Panc1 (cell line): ENCODE data around the gene PSMB11.

ENCODE experiments used
- CTCF ChIP-seq: fragments of 450-650 bp; IDR thresholded peaks from 2 replicates; pipeline ENCODE4 v1.5.1; 2017; ENCODE audit warnings: mild to moderate bottlenecking
- POLR2AphosphoS5 ChIP-seq: IDR thresholded peaks from 2 replicates; pipeline ENCODE4 v1.6.1; 2012; ENCODE audit warnings: mild to moderate bottlenecking, low read depth, low read length, moderate library complexity
- SIN3A ChIP-seq: IDR thresholded peaks from 2 replicates; pipeline ENCODE4 v1.6.1; 2012; ENCODE audit warnings: low read depth, mild to moderate bottlenecking, low read length, moderate library complexity, borderline replicate concordance; ENCODE audit not compliant: insufficient read depth
- TCF7L2 ChIP-seq: IDR thresholded peaks from 2 replicates; pipeline ENCODE4 v1.6.1; 2011; ENCODE audit warnings: mild to moderate bottlenecking, low read depth, low read length, inconsistent platforms

GRCh38 chr14:23066855-23067744 lies 25.1 kb downstream of the PSMB11 start:
- TF ChIP-seq CTCF (no peak), POLR2AphosphoS5 (no peak), SIN3A (no peak), TCF7L2 (no peak)
